ENCODE measurements around the gene NEFH. TPM values are rescaled to one million over a fixed set of nuclear protein-coding genes. Genes with fewer than 3 reads are reported as not detected.
A peak's percentile ranks its signal among the peaks of the same experiment; 100 is the strongest.

Gene NEFH
- polyA plus RNA-seq, 1 of the 3 experiments (the other 2 are of a cell fraction), result 3.5 TPM

DNA sequence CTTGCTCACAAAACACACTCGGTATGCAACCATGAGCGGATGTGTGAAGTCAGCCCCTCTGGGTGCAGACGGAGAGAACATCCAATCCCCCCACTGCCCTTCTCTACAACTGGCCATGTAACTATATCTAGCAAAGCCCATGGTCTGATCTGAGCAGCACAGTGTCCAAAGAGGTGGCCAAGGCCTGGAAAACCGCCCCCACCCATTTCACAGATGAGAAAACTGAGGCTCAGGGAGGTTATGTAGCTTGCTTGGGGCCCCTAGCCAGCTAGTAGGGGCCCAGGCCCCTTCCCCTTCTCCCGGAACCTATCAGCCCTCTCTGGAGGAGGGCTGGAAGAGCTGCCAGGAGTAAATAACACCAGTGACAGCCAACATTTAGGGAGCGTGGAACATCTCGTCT lies 15.4 kb upstream of the NEFH start:
- 84% methylated on average over 6 of the region's 7 CpGs for WGBS (ENCODE audit: low lambda C conversion rate)
- Histone ChIP-seq H3K27me3 (ENCODE audit: insufficient read depth) (no peaks in the 10 kb centered on the region), H3K4me2 (no peak overlapping the region), H3K9me2 (no peaks in the 10 kb centered on the region), H3K4me1 (ENCODE audit: control insufficient read depth in 1 of 2, insufficient read depth in 2 of 2, low read depth in 1 of 2, low read length in 1 of 2) (peaks cover 0 to 4% of the 10 kb centered on the region in 2 experiments; a peak in 1 of 4 replicates), H3F3A (replicated peaks; ENCODE audit: insufficient read depth) (no peaks in the 10 kb centered on the region), H3K9me3 (no peaks in the 10 kb centered on the region), H3K9ac (no peak overlapping the region), H4K20me1 (ENCODE audit: insufficient read depth) (no peaks in the 10 kb centered on the region), H2AFZ (ENCODE audit: low read depth) (no peak overlapping the region), H3K4me3 (ENCODE audit: low read depth in 2 of 2, low read length in 1 of 2) (no peak overlapping the region), H3K27ac (ENCODE audit: low read depth in 2 of 2, low read length in 1 of 2) (no peak overlapping the region), H3K36me3 (replicated peaks in 1 of 2; ENCODE audit: control insufficient read depth in 1 of 2, insufficient read depth in 2 of 2, low read length in 1 of 2) (no peaks in the 10 kb centered on the region), H3K79me2 (ENCODE audit: insufficient read depth) (no peaks in the 10 kb centered on the region)
- DNase-seq, result no peak
- ChIA-PET CTCF (no interaction called here), POLR2A (no interaction called here)
- TF ChIP-seq FOXM1 (IDR thresholded peaks at IDR 0.05; ENCODE audit: low read depth) (no peak), FOSL2 (IDR thresholded peaks at IDR 0.05; ENCODE audit: borderline replicate concordance, low read depth) (no peak), RCOR1 (IDR thresholded peaks at IDR 0.05; ENCODE audit: low read length) (no peak), TCF12 (IDR thresholded peaks at IDR 0.05) (no peak), EZH2phosphoT487 (IDR thresholded peaks at IDR 0.05; ENCODE audit: borderline replicate concordance, low read depth) (no peak), GABPA (IDR thresholded peaks at IDR 0.05; ENCODE audit: low read depth) (no peak)

DNA sequence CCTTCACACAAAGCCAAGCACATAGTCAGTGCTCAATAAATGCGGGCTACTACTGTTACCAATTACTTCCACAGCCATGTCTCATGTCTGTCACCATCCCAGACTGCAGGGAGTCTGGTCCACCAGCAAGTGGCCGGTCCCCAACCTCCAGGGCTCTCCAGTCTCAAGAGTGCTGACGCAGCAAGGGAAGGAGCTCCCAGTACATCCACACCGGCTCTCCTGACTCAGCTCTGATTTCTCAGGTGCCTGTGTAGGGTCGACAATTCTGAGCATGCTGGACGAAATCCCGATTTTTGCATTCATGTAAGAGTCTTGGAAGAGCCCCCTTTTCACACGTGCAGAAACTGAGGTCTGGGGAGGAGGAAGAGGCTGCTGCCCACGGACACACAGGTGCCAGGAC lies 10.3 kb upstream of the NEFH start:
- no peak overlapping the region for H3K4me3 ChIP-seq (ENCODE audit: low read depth in 2 of 2, low read length in 1 of 2)
- 79% methylated on average over 8 of the region's 9 CpGs for WGBS (ENCODE audit: low lambda C conversion rate)
- no peaks in the 10 kb centered on the region for H3K9me2 ChIP-seq
- H4K20me1 ChIP-seq (ENCODE audit: insufficient read depth), result no peaks in the 10 kb centered on the region
- H3K4me2 ChIP-seq, result no peak overlapping the region
- H3K79me2 ChIP-seq (ENCODE audit: insufficient read depth), result no peaks in the 10 kb centered on the region
- no peak overlapping the region for H3K27ac ChIP-seq (ENCODE audit: low read depth in 2 of 2, low read length in 1 of 2)
- CTCF ChIA-PET, result interaction anchor here (0.6 to 2.1 kb wide), 3 partner anchors 12 to 34 kb away, joined by 3 to 12 read pairs (median 3); no protein-coding TSS in a partner anchor
- TF ChIP-seq MXI1 (IDR thresholded peaks at IDR 0.05; ENCODE audit: low read depth, low read length) (no peak), TEAD4 (IDR thresholded peaks at IDR 0.05; ENCODE audit: borderline replicate concordance, insufficient read depth) (no peak), ELF1 (IDR thresholded peaks at IDR 0.05) (no peak), MEF2A (IDR thresholded peaks at IDR 0.05; ENCODE audit: borderline replicate concordance, low read depth) (no peak)
- H3F3A ChIP-seq (replicated peaks; ENCODE audit: insufficient read depth), result no peaks in the 10 kb centered on the region
- H3K9me3 ChIP-seq, result no peaks in the 10 kb centered on the region
- H2AFZ ChIP-seq (ENCODE audit: low read depth), result no peak overlapping the region
- no peaks in the 10 kb centered on the region for H3K27me3 ChIP-seq (ENCODE audit: insufficient read depth)
- POLR2A ChIA-PET, result interaction anchor here (1.5 kb wide), 1 partner anchor 11 kb away, joined by 5 read pairs; no protein-coding TSS in a partner anchor
- no peaks in the 10 kb centered on the region for H3K36me3 ChIP-seq (replicated peaks in 1 of 2; ENCODE audit: control insufficient read depth in 1 of 2, insufficient read depth in 2 of 2, low read length in 1 of 2)
- no peak for DNase-seq
- H3K4me1 ChIP-seq (ENCODE audit: control insufficient read depth in 1 of 2, insufficient read depth in 2 of 2, low read depth in 1 of 2, low read length in 1 of 2), result no peaks in the 10 kb centered on the region
- H3K9ac ChIP-seq, result no peak overlapping the region

DNA sequence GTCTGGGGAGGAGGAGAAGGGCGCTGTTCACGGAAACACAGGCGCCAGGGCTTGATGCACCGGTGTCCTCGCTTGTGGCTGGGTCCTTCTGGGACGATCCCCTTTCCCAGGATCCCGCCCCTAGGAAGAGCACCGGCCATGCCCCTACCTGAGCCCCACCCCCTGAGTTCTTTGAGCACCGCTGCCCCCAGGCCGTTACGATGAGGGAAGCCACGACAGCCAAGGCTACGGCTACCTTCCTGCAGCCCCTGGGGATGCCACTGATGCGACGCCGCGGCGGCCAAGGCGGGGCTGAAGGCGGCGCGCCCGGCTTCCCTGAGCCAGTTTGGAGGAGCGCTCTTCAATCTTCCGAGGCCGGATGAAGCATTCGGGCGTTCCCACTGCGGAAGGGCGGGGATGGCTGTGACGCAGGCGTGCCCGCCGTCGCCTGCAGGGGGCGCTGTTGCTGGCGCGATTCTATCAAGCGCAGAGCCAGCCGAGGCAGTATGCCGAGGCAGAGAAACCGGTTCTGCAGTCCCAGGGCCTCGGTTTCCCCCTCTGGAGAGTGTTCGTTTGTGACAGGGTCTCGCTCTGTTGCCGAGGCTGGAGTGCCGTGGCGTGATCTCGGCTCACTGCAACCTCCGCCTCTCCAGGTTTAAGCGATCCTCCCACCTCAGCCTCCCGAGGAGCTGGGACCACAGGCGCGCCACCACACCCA lies 9.7 kb upstream of the NEFH start:
- Histone ChIP-seq H3K36me3 (replicated peaks in 1 of 2; ENCODE audit: control insufficient read depth in 1 of 2, insufficient read depth in 2 of 2, low read length in 1 of 2) (no peaks in the 10 kb centered on the region), H3K27me3 (ENCODE audit: insufficient read depth) (no peaks in the 10 kb centered on the region), H3K4me3 (ENCODE audit: low read depth in 2 of 2, low read length in 1 of 2) (no peak overlapping the region), H3K79me2 (ENCODE audit: insufficient read depth) (no peaks in the 10 kb centered on the region), H3K9ac (no peak overlapping the region), H3F3A (replicated peaks; ENCODE audit: insufficient read depth) (no peaks in the 10 kb centered on the region), H3K27ac (ENCODE audit: low read depth in 2 of 2, low read length in 1 of 2) (no peak overlapping the region), H3K4me2 (no peak overlapping the region), H3K9me2 (no peaks in the 10 kb centered on the region), H2AFZ (ENCODE audit: low read depth) (no peak overlapping the region), H4K20me1 (ENCODE audit: insufficient read depth) (no peaks in the 10 kb centered on the region), H3K4me1 (ENCODE audit: control insufficient read depth in 1 of 2, insufficient read depth in 2 of 2, low read depth in 1 of 2, low read length in 1 of 2) (no peaks in the 10 kb centered on the region), H3K9me3 (no peaks in the 10 kb centered on the region)
- TF ChIP-seq, protein P1, sequence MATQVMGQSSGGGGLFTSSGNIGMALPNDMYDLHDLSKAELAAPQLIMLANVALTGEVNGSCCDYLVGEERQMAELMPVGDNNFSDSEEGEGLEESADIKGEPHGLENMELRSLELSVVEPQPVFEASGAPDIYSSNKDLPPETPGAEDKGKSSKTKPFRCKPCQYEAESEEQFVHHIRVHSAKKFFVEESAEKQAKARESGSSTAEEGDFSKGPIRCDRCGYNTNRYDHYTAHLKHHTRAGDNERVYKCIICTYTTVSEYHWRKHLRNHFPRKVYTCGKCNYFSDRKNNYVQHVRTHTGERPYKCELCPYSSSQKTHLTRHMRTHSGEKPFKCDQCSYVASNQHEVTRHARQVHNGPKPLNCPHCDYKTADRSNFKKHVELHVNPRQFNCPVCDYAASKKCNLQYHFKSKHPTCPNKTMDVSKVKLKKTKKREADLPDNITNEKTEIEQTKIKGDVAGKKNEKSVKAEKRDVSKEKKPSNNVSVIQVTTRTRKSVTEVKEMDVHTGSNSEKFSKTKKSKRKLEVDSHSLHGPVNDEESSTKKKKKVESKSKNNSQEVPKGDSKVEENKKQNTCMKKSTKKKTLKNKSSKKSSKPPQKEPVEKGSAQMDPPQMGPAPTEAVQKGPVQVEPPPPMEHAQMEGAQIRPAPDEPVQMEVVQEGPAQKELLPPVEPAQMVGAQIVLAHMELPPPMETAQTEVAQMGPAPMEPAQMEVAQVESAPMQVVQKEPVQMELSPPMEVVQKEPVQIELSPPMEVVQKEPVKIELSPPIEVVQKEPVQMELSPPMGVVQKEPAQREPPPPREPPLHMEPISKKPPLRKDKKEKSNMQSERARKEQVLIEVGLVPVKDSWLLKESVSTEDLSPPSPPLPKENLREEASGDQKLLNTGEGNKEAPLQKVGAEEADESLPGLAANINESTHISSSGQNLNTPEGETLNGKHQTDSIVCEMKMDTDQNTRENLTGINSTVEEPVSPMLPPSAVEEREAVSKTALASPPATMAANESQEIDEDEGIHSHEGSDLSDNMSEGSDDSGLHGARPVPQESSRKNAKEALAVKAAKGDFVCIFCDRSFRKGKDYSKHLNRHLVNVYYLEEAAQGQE (IDR thresholded peaks at IDR 0.05; ENCODE audit: low read depth, low read length), result no peak
- TF ChIP-seq, protein P2, sequence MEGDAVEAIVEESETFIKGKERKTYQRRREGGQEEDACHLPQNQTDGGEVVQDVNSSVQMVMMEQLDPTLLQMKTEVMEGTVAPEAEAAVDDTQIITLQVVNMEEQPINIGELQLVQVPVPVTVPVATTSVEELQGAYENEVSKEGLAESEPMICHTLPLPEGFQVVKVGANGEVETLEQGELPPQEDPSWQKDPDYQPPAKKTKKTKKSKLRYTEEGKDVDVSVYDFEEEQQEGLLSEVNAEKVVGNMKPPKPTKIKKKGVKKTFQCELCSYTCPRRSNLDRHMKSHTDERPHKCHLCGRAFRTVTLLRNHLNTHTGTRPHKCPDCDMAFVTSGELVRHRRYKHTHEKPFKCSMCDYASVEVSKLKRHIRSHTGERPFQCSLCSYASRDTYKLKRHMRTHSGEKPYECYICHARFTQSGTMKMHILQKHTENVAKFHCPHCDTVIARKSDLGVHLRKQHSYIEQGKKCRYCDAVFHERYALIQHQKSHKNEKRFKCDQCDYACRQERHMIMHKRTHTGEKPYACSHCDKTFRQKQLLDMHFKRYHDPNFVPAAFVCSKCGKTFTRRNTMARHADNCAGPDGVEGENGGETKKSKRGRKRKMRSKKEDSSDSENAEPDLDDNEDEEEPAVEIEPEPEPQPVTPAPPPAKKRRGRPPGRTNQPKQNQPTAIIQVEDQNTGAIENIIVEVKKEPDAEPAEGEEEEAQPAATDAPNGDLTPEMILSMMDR (IDR thresholded peaks at IDR 0.05), result peak; percentile 56
- TF ChIP-seq RXRA (IDR thresholded peaks at IDR 0.05; ENCODE audit: borderline replicate concordance, low read depth), result no peak
- no peak for TF ChIP-seq CHD2 (IDR thresholded peaks at IDR 0.05; ENCODE audit: low read length, partially characterized antibody)
- no peak for TF ChIP-seq MEF2A (IDR thresholded peaks at IDR 0.05; ENCODE audit: borderline replicate concordance, low read depth)
- no peak for TF ChIP-seq YY1 (IDR thresholded peaks at IDR 0.05; ENCODE audit: low read depth)
- TF ChIP-seq, protein P3, sequence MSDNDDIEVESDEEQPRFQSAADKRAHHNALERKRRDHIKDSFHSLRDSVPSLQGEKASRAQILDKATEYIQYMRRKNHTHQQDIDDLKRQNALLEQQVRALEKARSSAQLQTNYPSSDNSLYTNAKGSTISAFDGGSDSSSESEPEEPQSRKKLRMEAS (IDR thresholded peaks at IDR 0.05; ENCODE audit: low read depth), result no peak
- ChIA-PET POLR2A (interaction anchor here (1.5 kb wide), 1 partner anchor 10 kb away, joined by 5 read pairs; no protein-coding TSS in a partner anchor), CTCF (interaction anchor here (0.6 to 2.1 kb wide), 5 partner anchors 10 to 15 kb away, joined by 3 to 12 read pairs (median 3); no protein-coding TSS in a partner anchor)
- 83% methylated on average over 30 of the region's 54 CpGs for WGBS (ENCODE audit: low lambda C conversion rate)
- DNase-seq, result peak; percentile 70
